Gastrocnemius medialis (tissue), 4 donors: ENCODE results near the gene KCTD19. TPM values are rescaled to one million over a fixed set of nuclear protein-coding genes. Genes with fewer than 3 reads are reported as not detected.

ENCODE experiments used
- ATAC-seq, 2 donors: fragments of 150-250 bp; one replicate each; pipeline ENCODE4 v1.9.1; 2016
- DNase-seq, 2 donors: peaks; one replicate each; pipeline ENCODE4 v3.0.0-alpha.2; 2019
- H3K27ac ChIP-seq, 4 donors: fragments of 200-600 bp; sonication (generic); 1 replicate in 1 of 4; 2 replicates in 3 of 4; pipeline ENCODE4 v1.5.1; 2016 to 2018; ENCODE audit warnings: mild to moderate bottlenecking in 2 of 4, moderate library complexity in 1 of 4
- H3K27me3 ChIP-seq, 3 donors: fragments of 200-600 bp; sonication (generic) in 2 of 3; 1 replicate in 1 of 3; 2 replicates in 2 of 3; pipeline versions ENCODE4 v1.5.1 to v1.6.0; 2016 to 2019; ENCODE audit warnings: mild to moderate bottlenecking in 1 of 3, moderate library complexity in 1 of 3
- H3K36me3 ChIP-seq, 2 donors: fragments of 200-600 bp; sonication (generic) in 1 of 2; one replicate each; pipeline ENCODE4 v1.5.1; 2017 to 2018
- H3K4me1 ChIP-seq, 2 donors: fragments of 200-600 bp; sonication (generic) in 1 of 2; one replicate each; pipeline ENCODE4 v1.5.1; 2016 to 2017; ENCODE audit warnings: mild to moderate bottlenecking in 2 of 2
- H3K4me3 ChIP-seq, 4 donors: fragments of 200-600 bp; sonication (generic) in 3 of 4; 1 replicate in 1 of 4; 2 replicates in 3 of 4; pipeline ENCODE4 v1.5.1; 2016 to 2019; ENCODE audit warnings: mild to moderate bottlenecking in 2 of 4
- H3K9me3 ChIP-seq, 3 donors: fragments of 200-600 bp; sonication (generic) in 2 of 3; 1 replicate in 1 of 3; 2 replicates in 2 of 3; pipeline ENCODE4 v1.5.1; 2016 to 2019
- POLR2A ChIP-seq, 2 donors: fragments of 450-650 bp; IDR thresholded peaks; one replicate each; pipeline ENCODE4 v1.6.1; 2017; ENCODE audit warnings: antibody characterized with exemption in 2 of 2, mild to moderate bottlenecking in 2 of 2, moderate library complexity in 2 of 2
- in situ Hi-C, 4 donors: fragments of 200-750 bp; cut with MboI; loops; one replicate each; pipeline versions ENCODE4 v1.15.0 to v1.8.0; 2017; ENCODE audit warnings: low sequenced_read_pairs in 4 of 4
- intact Hi-C: fragments of 100-400 bp; cut with DNase I; formaldehyde crosslinking; loops from one replicate; pipeline ENCODE4 v1.15.1; 2023; ENCODE audit warnings: low total_unique reads
- total RNA-seq, 4 donors: library from RNA; depleted of rRNA; stranded (reverse); fragments of >200 nt; gene quantifications; one replicate each; pipeline versions ENCODE4 v1.1.0 to v1.2.3, GENCODE V29; 2016
- TF ChIP-seq, protein P1 (sequence below), 5 experiments: fragments of 450-650 bp in 3 of 5; fragments of 200-600 bp in 2 of 5; sonication (generic) in 2 of 5; IDR thresholded peaks in 4 of 5; conservative IDR thresholded peaks in 1 of 5; 1 replicate in 4 of 5; 2 replicates in 1 of 5; pipeline ENCODE4 v1.5.1; 2016 to 2019; ENCODE audit warnings: antibody characterized with exemption in 5 of 5, mild to moderate bottlenecking in 3 of 5, moderate library complexity in 3 of 5

Gene KCTD19
- total RNA-seq, 4 donors from 2014 or later, result not detected

GRCh38 chr16:67278773-67279295, 47.7 kb downstream of the KCTD19 start:
- intact Hi-C loops, result loop anchor here (5.0 kb wide), 1 partner anchor 138 kb away; the partner anchor contains the start of gene ZDHHC1
- in situ Hi-C loops, result no loop called here
- Histone ChIP-seq H3K27me3 (no peaks in the 10 kb centered on the region), H3K4me3 (peak overlapping the region; percentile 51 to 59 (median 54)), H3K9me3 (no peaks in the 10 kb centered on the region), H3K27ac (peak overlapping the region; percentile 3 to 35 (median 27)), H3K4me1 (no peaks in the 10 kb centered on the region), H3K36me3 (no peaks in the 10 kb centered on the region)
- no peak for TF ChIP-seq POLR2A (IDR thresholded peaks at IDR 0.05)
- TF ChIP-seq, protein P1, sequence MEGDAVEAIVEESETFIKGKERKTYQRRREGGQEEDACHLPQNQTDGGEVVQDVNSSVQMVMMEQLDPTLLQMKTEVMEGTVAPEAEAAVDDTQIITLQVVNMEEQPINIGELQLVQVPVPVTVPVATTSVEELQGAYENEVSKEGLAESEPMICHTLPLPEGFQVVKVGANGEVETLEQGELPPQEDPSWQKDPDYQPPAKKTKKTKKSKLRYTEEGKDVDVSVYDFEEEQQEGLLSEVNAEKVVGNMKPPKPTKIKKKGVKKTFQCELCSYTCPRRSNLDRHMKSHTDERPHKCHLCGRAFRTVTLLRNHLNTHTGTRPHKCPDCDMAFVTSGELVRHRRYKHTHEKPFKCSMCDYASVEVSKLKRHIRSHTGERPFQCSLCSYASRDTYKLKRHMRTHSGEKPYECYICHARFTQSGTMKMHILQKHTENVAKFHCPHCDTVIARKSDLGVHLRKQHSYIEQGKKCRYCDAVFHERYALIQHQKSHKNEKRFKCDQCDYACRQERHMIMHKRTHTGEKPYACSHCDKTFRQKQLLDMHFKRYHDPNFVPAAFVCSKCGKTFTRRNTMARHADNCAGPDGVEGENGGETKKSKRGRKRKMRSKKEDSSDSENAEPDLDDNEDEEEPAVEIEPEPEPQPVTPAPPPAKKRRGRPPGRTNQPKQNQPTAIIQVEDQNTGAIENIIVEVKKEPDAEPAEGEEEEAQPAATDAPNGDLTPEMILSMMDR (IDR thresholded peaks at IDR 0.05 in 4 of 5, conservative IDR thresholded peaks at IDR 0.05 in 1 of 5), result peak in 1 of 5 experiments; percentile 7
- peak in 1 of 2 donors; percentile 38 for ATAC-seq
- DNase-seq, result no peak

DNA sequence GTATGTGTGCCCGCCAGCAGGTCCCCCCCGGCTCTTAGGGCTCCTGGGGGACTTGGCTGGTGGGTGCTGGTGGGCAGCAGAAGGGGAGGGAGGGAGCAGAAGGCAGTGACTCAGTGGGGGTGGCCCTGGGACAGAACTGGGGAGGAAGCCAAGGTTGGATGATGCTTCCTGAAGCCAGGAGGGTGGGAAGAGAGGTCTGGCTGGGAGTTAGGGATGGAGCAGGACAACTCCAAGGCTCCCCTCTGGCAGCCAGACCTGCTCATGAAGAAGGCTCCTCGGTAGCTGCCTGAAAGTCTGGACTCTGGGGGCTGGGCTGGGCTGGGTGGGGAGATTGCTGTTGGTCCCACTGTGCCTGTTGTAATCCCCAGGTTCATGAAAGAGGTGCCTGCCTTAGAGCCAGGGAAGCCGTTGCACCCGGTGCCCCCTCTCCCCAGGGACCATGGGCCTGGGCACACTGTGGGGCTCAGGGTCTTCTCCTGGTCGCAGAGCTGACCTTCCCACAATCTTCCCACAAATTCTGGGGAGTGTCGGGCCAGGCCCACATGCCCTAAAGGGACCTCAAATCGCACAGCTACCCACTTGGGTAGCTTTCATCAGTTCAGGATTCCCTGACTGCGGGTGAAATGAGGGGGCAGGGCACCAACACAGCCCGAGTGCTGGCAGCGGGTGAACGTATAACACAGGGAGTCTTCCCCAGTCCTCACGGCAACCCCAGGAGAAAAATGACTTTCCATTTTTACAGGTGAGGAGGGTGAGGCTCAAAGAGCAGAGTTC, 48.4 kb downstream of the KCTD19 start:
- peak overlapping the region; percentile 51 to 59 (median 54) for H3K4me3 ChIP-seq
- peak overlapping the region in 3 of 4 donors; percentile 3 to 45 (median 35) for H3K27ac ChIP-seq
- H3K9me3 ChIP-seq, result no peaks in the 10 kb centered on the region
- H3K27me3 ChIP-seq, result no peaks in the 10 kb centered on the region
- intact Hi-C loops, result loop anchor here (5.0 kb wide), 1 partner anchor 139 kb away; the partner anchor contains the start of gene ZDHHC1
- in situ Hi-C loops, result no loop called here
- ATAC-seq, result no peak
- DNase-seq, result no peak
- no peaks in the 10 kb centered on the region for H3K4me1 ChIP-seq
- no peaks in the 10 kb centered on the region for H3K36me3 ChIP-seq
- no peak for TF ChIP-seq POLR2A (IDR thresholded peaks at IDR 0.05)
- TF ChIP-seq, protein P1 (IDR thresholded peaks at IDR 0.05 in 4 of 5, conservative IDR thresholded peaks at IDR 0.05 in 1 of 5), result no peak

- Histone ChIP-seq H3K4me3 (no peak overlapping the region), H3K36me3 (no peaks in the 10 kb centered on the region), H3K9me3 (no peaks in the 10 kb centered on the region), H3K4me1 (no peaks in the 10 kb centered on the region), H3K27me3 (no peaks in the 10 kb centered on the region), H3K27ac (peak overlapping the region in 1 of 4 donors; percentile 45)
- ATAC-seq, result peak in 1 of 2 donors; percentile 39
- DNase-seq, result peak in 1 of 2 donors; percentile 38
- intact Hi-C loops (loop anchor here (5.0 kb wide), 1 partner anchor 140 kb away; the partner anchor contains the start of gene ZDHHC1), in situ Hi-C loops (no loop called here)
- TF ChIP-seq, protein P1 (IDR thresholded peaks at IDR 0.05 in 4 of 5, conservative IDR thresholded peaks at IDR 0.05 in 1 of 5), result no peak
- TF ChIP-seq POLR2A (IDR thresholded peaks at IDR 0.05), result no peak
Observed at GRCh38 chr16:67277294-67277998, 49.1 kb downstream of the KCTD19 start.

- Histone ChIP-seq H3K27ac (no peak overlapping the region), H3K4me1 (no peaks in the 10 kb centered on the region), H3K4me3 (no peak overlapping the region), H3K27me3 (no peaks in the 10 kb centered on the region), H3K9me3 (no peaks in the 10 kb centered on the region), H3K36me3 (no peaks in the 10 kb centered on the region)
- in situ Hi-C loops, result no loop called here
- no peak for ATAC-seq
- no peak for DNase-seq
- intact Hi-C loops, result loop anchor here (5.0 kb wide), 1 partner anchor 142 kb away; the partner anchor contains the start of gene ZDHHC1
- TF ChIP-seq, protein P1 (IDR thresholded peaks at IDR 0.05 in 4 of 5, conservative IDR thresholded peaks at IDR 0.05 in 1 of 5), result no peak
- TF ChIP-seq POLR2A (IDR thresholded peaks at IDR 0.05), result no peak
Observed at GRCh38 chr16:67275321-67275720, 51.2 kb downstream of the KCTD19 start.
